A673 (cell line): ENCODE results near the gene MAGEA4. TPM values are rescaled to one million over a fixed set of nuclear protein-coding genes. Genes with fewer than 3 reads are reported as not detected.
"Not testable (repeated sequence)": the region's sequence is repeated elsewhere in the genome, so short reads cannot be mapped to it uniquely, and the experiment has no call there.

Source experiments
- BruUV-seq: library from RNA; stranded (reverse); fragments of 400-500 nt; replicated peaks from 2 replicates; lab custom pipeline; 2021; lab: Mats Ljungman, UMichigan
- CTCF ChIA-PET: fragments of 300-600 bp; sonication (Branson Sonifier 250); formaldehyde crosslinking; loops from one replicate; lab custom pipeline; 2022; ENCODE audit warnings: antibody characterized with exemption; lab: Charles Lee
- POLR2A ChIA-PET: fragments of 300-600 bp; sonication (Branson Sonifier 250); formaldehyde crosslinking; loops from one replicate; lab custom pipeline; 2022; ENCODE audit warnings: antibody characterized with exemption; ENCODE audit not compliant: low non-redundant PET; lab: Charles Lee
- DNase-seq: peaks from one replicate; pipeline ENCODE4 v3.0.0-alpha.2; 2015; ENCODE audit warnings: low spot score
- H3K27ac ChIP-seq: fragments of 200-600 bp; sonication (generic); 2 replicates; pipeline ENCODE4 v1.5.1; 2016; ENCODE audit warnings: mixed run types, low read depth, mild to moderate bottlenecking, mixed read lengths, antibody characterized with exemption, low read length; ENCODE audit not compliant: poor library complexity, severe bottlenecking
- H3K27me3 ChIP-seq: fragments of 200-600 bp; sonication (generic); replicated peaks from 2 replicates; pipeline ENCODE4 v1.6.1; 2017; ENCODE audit warnings: mixed run types, low read depth, mild to moderate bottlenecking, mixed read lengths, antibody characterized with exemption, low read length; ENCODE audit not compliant: insufficient read depth, poor library complexity
- H3K36me3 ChIP-seq: fragments of 200-600 bp; sonication (generic); 2 replicates; pipeline ENCODE4 v1.6.1; 2016; ENCODE audit warnings: mixed run types, mild to moderate bottlenecking, mixed read lengths, antibody characterized with exemption, low read length; ENCODE audit not compliant: insufficient read depth, poor library complexity, severe bottlenecking
- H3K4me1 ChIP-seq: fragments of 200-600 bp; sonication (generic); 2 replicates; pipeline ENCODE4 v1.6.1; 2017; ENCODE audit warnings: mixed run types, mild to moderate bottlenecking, mixed read lengths, antibody characterized with exemption, low read length; ENCODE audit not compliant: insufficient read depth, poor library complexity, severe bottlenecking
- H3K4me3 ChIP-seq: fragments of 200-600 bp; sonication (generic); 2 replicates; pipeline ENCODE4 v1.5.1; 2016; ENCODE audit warnings: low read depth, mixed run types, mild to moderate bottlenecking, mixed read lengths, low read length; ENCODE audit not compliant: poor library complexity, severe bottlenecking
- H3K9me3 ChIP-seq: fragments of 200-600 bp; sonication (generic); 2 replicates; pipeline ENCODE4 v1.6.1; 2016; ENCODE audit warnings: mixed run types, low read depth, mild to moderate bottlenecking, mixed read lengths, antibody characterized with exemption, low read length; ENCODE audit not compliant: poor library complexity, severe bottlenecking
- EZH2 ChIP-seq: fragments of 200-600 bp; sonication (generic); IDR thresholded peaks from 2 replicates; pipeline ENCODE4 v1.6.1; 2017; ENCODE audit warnings: borderline replicate concordance, low read depth, mild to moderate bottlenecking, mixed read lengths, antibody characterized with exemption, low read length; ENCODE audit not compliant: poor library complexity, severe bottlenecking
- intact Hi-C: fragments of 100-400 bp; cut with micrococcal nuclease; formaldehyde crosslinking; loops from one replicate; pipeline ENCODE4 v1.10.0; 2022; ENCODE audit not compliant: unreplicated experiment
- total RNA-seq: library from RNA; stranded (reverse); gene quantifications from 2 replicates; pipeline ENCODE4 v1.2.3, GENCODE V29; 2021
- TF ChIP-seq, protein P1 (sequence below): fragments of 300-800, 200-600 bp; sonication (generic); conservative IDR thresholded peaks from 2 replicates; pipeline ENCODE4 v1.5.1; 2017; ENCODE audit warnings: low read depth, mild to moderate bottlenecking, antibody characterized with exemption, low read length, moderate library complexity, mixed read lengths

MAGEA4 gene
- total RNA-seq, 1 experiment from 2014 or later: not detected

- ChIA-PET POLR2A (no interaction called here), CTCF (no interaction called here)
- Histone ChIP-seq H3K36me3 (no peaks in the 10 kb centered on the region), H3K9me3 (no peaks in the 10 kb centered on the region), H3K4me1 (no peaks in the 10 kb centered on the region), H3K4me3 (no peak overlapping the region), H3K27ac (no peak overlapping the region), H3K27me3 (no peaks in the 10 kb centered on the region)
- TF ChIP-seq EZH2: no peak
- TF ChIP-seq, protein P1, sequence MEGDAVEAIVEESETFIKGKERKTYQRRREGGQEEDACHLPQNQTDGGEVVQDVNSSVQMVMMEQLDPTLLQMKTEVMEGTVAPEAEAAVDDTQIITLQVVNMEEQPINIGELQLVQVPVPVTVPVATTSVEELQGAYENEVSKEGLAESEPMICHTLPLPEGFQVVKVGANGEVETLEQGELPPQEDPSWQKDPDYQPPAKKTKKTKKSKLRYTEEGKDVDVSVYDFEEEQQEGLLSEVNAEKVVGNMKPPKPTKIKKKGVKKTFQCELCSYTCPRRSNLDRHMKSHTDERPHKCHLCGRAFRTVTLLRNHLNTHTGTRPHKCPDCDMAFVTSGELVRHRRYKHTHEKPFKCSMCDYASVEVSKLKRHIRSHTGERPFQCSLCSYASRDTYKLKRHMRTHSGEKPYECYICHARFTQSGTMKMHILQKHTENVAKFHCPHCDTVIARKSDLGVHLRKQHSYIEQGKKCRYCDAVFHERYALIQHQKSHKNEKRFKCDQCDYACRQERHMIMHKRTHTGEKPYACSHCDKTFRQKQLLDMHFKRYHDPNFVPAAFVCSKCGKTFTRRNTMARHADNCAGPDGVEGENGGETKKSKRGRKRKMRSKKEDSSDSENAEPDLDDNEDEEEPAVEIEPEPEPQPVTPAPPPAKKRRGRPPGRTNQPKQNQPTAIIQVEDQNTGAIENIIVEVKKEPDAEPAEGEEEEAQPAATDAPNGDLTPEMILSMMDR: no peak
- BruUV-seq: no TSS peak
- no peak for DNase-seq
- intact Hi-C loops: no loop called here
These were observed 7.7 kb upstream of the MAGEA4 start for GRCh38 chrX:151904989-151905388.

DNA sequence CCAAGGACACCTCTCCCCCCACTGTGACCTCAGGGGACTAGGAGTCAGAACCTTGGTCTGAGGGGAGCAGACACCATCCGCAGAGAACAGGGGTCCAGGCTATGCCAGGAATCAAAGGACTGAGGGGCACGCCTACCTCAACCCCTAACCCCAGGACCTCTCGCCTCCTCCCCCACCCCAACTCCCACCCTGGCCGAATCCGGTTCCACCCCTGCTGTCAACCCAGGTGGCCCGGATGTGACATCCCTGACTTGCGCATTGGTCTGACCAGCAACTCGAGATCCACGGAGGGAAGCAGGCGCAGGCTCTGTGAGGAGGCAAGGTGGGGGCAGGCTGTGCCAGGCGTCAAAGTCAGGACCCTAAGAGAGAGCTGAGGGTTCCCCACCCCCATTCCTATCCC, 468 bp upstream of the MAGEA4 start:
- Histone ChIP-seq H3K4me1 (no peaks in the 10 kb centered on the region), H3K27me3 (no peaks in the 10 kb centered on the region), H3K4me3 (no peak overlapping the region), H3K36me3 (no peaks in the 10 kb centered on the region), H3K27ac (no peak overlapping the region), H3K9me3 (no peaks in the 10 kb centered on the region)
- CTCF ChIA-PET: no interaction called here
- no peak for DNase-seq
- BruUV-seq: no TSS peak
- intact Hi-C loops: no loop called here
- POLR2A ChIA-PET: interaction anchor here (0.6 kb wide), 1 partner anchor 21 kb away, joined by 3 read pairs; no protein-coding TSS in a partner anchor
- TF ChIP-seq, protein P1: no peak
- TF ChIP-seq EZH2: no peak

DNA sequence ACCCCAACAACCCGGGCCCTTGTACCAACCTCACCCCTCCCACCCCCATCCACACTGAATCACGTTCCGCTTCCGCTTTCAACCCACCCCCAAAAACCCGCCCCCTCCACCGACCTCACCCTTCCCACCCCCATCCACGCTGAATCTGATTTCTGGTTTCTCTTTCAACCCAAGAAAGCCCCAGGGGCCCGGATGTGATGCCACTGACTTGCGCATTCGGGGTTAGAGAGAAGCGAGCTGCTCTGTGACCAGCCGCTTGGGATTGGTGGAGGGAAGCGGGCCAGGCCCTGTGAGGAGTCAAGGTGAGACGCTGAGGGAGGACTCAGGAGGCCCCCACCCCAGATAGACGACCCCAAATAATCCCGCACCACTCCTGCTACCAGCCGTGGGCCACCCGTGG, 6.0 kb downstream of the MAGEA4 start:
- H3K27ac ChIP-seq, BruUV-seq, H3K36me3 ChIP-seq, H3K4me3 ChIP-seq, H3K4me1 ChIP-seq, CTCF ChIA-PET, POLR2A ChIA-PET, H3K27me3 ChIP-seq, intact Hi-C loops, DNase-seq, H3K9me3 ChIP-seq: not testable (repeated sequence)

DNA sequence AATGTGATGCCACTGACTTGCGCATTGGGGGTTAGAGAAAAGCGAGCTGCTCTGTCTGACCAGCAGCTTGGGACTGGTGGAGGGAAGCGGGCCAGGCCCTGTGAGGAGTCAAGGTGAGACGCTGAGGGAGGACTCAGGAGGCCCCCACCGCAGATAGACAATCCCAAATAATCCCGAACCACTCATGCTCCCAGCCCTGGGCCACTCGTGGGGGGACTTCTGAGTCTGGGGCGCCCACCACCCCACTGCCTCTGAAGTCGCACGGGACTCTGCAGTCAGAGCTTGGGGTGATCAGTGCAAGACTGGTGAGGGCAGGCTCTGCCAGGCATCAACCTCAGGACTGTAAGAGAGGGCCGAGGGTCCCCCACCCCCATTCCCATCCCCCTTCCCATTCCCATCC, 6.9 kb downstream of the MAGEA4 start:
- TF ChIP-seq EZH2: no peak
- TF ChIP-seq, protein P1: no peak
- H3K4me3 ChIP-seq: no peak overlapping the region
- no peak for DNase-seq
- no peaks in the 10 kb centered on the region for H3K4me1 ChIP-seq
- H3K27ac ChIP-seq: no peak overlapping the region
- H3K36me3 ChIP-seq: no peaks in the 10 kb centered on the region
- H3K9me3 ChIP-seq: no peaks in the 10 kb centered on the region
- ChIA-PET CTCF (no interaction called here), POLR2A (no interaction called here)
- intact Hi-C loops: no loop called here
- no TSS peak for BruUV-seq
- no peaks in the 10 kb centered on the region for H3K27me3 ChIP-seq
